IPS-NIHi11 (cell line): ENCODE measurements around the gene MRPL52.
"Not testable (repeated sequence)": the region's sequence is repeated elsewhere in the genome, so short reads cannot be mapped to it uniquely, and the experiment has no call there.

ENCODE experiments used
- DNase-seq: peaks from one replicate; pipeline ENCODE4 v3.0.0; 2012; ENCODE audit warnings: mixed read lengths, low spot score

MRPL52 gene

GRCh38 chr14:22854963-22855724 lies 25.5 kb downstream of the MRPL52 start:
- DNase-seq = no peak

- no peak for DNase-seq
These were observed 26.7 kb downstream of the MRPL52 start for GRCh38 chr14:22856428-22856827.

GRCh38 chr14:22860377-22860776 lies 30.7 kb downstream of the MRPL52 start:
- DNase-seq = not testable (repeated sequence)

GRCh38 chr14:22861651-22862050 lies 32.0 kb downstream of the MRPL52 start:
- DNase-seq = no peak

GRCh38 chr14:22864979-22865378 lies 35.3 kb downstream of the MRPL52 start:
- DNase-seq = no peak

- peak; percentile 76 for DNase-seq
These were observed 36.0 kb downstream of the MRPL52 start for GRCh38 chr14:22865424-22866405.

DNA sequence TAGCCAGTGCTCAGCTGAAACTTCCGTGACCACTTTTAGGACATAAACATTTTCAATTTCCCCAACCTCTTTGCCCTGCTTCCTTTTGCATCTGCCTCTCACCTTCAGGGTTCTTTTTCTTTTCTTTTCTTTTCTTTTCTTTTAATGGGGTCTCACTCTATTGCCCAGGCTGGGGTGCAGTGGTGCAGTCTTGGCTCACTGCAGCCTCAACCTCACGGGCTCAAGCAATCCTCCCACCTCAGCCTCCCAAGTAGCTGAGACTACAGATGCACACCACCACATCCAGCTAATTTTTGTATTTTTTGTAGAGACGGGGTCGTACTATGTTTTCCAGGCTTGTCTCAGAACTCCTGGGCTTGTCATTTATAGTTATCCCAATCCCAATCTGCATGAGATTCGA lies 37.2 kb downstream of the MRPL52 start:
- no peak for DNase-seq

- DNase-seq = no peak
These were observed 41.1 kb downstream of the MRPL52 start for GRCh38 chr14:22870811-22871223.

GRCh38 chr14:22871224-22872032 lies 41.7 kb downstream of the MRPL52 start, which contains the start of gene LRP10:
Gene LRP10 (plus strand): TSS chr14:22871740. CDS start chr14:22872304, 564 bp downstream.
- DNase-seq = peak; percentile 92

GRCh38 chr14:22872033-22872832 lies 42.5 kb downstream of the MRPL52 start:
- peak; percentile 81 for DNase-seq

DNA sequence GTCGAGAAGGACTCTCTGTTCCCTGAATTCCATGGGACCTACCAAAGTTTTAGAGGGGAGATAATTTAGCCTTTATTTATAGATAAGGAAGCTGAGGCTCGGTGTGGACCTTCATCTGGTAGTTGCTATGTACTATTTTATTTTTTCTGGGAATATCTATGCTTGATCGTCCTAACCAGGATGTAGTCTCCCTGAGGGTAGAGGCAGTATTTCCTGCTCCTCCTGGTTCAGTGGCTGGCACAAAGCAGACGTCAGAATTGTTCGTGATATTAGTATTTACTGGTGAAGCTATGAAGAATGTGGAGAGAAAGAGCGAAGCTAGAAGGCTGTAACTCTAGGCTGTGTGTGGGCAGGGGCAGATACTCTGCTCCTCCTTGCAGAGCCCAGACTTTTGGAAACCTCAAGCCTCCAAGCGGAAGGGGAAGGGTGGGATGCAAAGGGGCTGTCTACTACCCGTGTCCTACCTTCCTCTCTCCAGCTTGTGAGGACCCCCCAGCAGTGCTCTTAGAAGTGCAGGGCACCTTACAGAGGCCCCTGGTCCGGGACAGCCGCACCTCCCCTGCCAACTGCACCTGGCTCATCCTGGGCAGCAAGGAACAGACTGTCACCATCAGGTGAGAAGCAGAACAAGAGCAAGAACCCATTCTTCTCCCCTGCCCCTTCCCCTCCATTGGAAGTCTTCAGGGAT lies 43.3 kb downstream of the MRPL52 start:
- DNase-seq = no peak

- DNase-seq = no peak
These were observed 45.5 kb downstream of the MRPL52 start for GRCh38 chr14:22875003-22875747.

- no peak for DNase-seq
These were observed 46.1 kb downstream of the MRPL52 start for GRCh38 chr14:22875748-22876319.

- no peak for DNase-seq
These were observed 47.4 kb downstream of the MRPL52 start for GRCh38 chr14:22877000-22877501.

DNA sequence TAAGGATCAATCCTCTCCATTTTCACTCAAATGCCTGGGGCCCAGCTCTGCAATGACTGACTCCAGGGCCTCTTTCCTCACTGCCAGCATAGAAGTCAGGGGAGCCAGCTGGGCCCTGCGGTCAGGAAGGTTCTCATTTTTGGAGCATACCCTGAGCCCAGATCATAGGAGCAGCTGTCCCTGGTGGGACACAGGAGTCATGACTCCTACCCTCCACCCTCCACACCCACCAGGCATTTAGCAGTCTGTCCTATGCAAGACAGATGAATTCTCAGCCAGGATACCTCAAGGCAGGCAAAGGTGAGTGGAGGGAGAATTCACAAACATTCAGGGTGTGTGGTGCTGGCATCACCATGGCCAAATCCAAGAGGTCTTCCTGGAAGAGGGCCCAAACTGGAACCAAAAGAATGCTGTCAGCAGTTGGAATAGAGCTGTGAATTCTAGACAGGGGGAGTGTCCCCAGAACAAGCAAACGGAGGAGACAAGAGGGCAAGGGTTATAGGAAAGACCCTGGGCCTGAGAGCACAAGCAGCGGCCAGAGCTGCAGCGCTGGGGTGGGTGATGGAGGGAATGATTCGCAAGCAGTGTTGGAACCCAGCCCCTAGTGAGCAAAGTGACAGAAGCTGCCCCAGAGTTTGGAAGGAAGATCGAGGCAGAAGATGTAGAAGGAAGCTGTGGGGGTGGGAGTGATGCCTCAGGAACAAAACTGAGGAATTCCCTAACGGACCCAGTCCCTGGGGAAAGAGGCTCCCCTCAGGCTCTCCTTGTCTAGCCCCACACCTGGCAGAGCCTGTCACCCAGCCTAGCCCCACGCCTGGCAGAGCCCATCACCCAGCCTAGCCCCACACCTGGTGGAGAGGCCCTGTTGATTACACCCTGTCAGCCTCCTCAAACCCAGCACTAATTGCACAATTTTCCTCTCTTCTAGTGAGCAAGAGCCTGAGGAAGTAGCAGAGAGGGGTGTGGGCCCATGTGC lies 48.9 kb downstream of the MRPL52 start:
- no peak for DNase-seq

GRCh38 chr14:22882064-22882463 lies 52.4 kb downstream of the MRPL52 start:
- DNase-seq = no peak

GRCh38 chr14:22882529-22883172 lies 53.0 kb downstream of the MRPL52 start:
- DNase-seq = peak; percentile 82
